Measurements from ENCODE around the gene PACS2. TPM values are rescaled to one million over a fixed set of nuclear protein-coding genes. Genes with fewer than 3 reads are reported as not detected.

The PACS2 gene
- total RNA-seq, 1 experiment from 2014 or later, result 55.2 TPM

GRCh38 chr14:105378199-105378598 lies 63.7 kb downstream of the PACS2 start:
- no peak for TF ChIP-seq REST (IDR thresholded peaks at IDR 0.05; ENCODE audit: insufficient read depth in 1 of 2, low read depth in 2 of 2, low read length in 1 of 2)
- no peak for ATAC-seq
- Histone ChIP-seq H3K36me3 (ENCODE audit: control insufficient read depth, insufficient read depth, low read length) (no peaks in the 10 kb centered on the region), H3K4me1 (ENCODE audit: control insufficient read depth, insufficient read depth, low read length) (no peaks in the 10 kb centered on the region), H3K4me3 (ENCODE audit: low read depth in 2 of 2, low read length in 2 of 2) (no peak overlapping the region), H3K27ac (ENCODE audit: low read length) (no peak overlapping the region), H3K27me3 (ENCODE audit: control insufficient read depth, insufficient read depth, low read length) (no peaks in the 10 kb centered on the region), H3K9me3 (ENCODE audit: control insufficient read depth, insufficient read depth, low read depth, low read length) (no peaks in the 10 kb centered on the region)
- in situ Hi-C loops (cut with HindIII; ENCODE audit: low pct_unique_long_range_greater_than_20kb, low sequenced_read_pairs) (no loop called here), intact Hi-C loops (cut with micrococcal nuclease; ENCODE audit: unreplicated experiment) (loop anchor here (10.0 kb wide), 1 partner anchor 107 kb away; the partner anchor contains the start of gene CRIP1)
- ChIA-PET POLR2A (no interaction called here), CTCF (no interaction called here)
- BruUV-seq (replicated peaks), result no TSS peak
- DNase-seq (ENCODE audit: low read depth, low spot score), result no peak

GRCh38 chr14:105378873-105379685 lies 64.5 kb downstream of the PACS2 start:
- H3K27ac ChIP-seq (ENCODE audit: low read length), result no peak overlapping the region
- no peaks in the 10 kb centered on the region for H3K4me1 ChIP-seq (ENCODE audit: control insufficient read depth, insufficient read depth, low read length)
- no peaks in the 10 kb centered on the region for H3K27me3 ChIP-seq (ENCODE audit: control insufficient read depth, insufficient read depth, low read length)
- intact Hi-C loops (cut with micrococcal nuclease; ENCODE audit: unreplicated experiment) (loop anchor here (10.0 kb wide), 1 partner anchor 106 kb away; the partner anchor contains the start of gene CRIP1), in situ Hi-C loops (cut with HindIII; ENCODE audit: low pct_unique_long_range_greater_than_20kb, low sequenced_read_pairs) (no loop called here)
- TF ChIP-seq SIN3A (IDR thresholded peaks at IDR 0.05; ENCODE audit: borderline replicate concordance, insufficient read depth, low read depth, low read length) (no peak), POLR2AphosphoS5 (IDR thresholded peaks at IDR 0.05; ENCODE audit: low read depth, low read length) (no peak), TCF7L2 (IDR thresholded peaks at IDR 0.05; ENCODE audit: low read depth, low read length) (no peak), REST (IDR thresholded peaks at IDR 0.05; ENCODE audit: insufficient read depth in 1 of 2, low read depth in 2 of 2, low read length in 1 of 2) (no peak), CTCF (IDR thresholded peaks at IDR 0.05) (no peak)
- no peak overlapping the region for H3K4me3 ChIP-seq (ENCODE audit: low read depth in 2 of 2, low read length in 2 of 2)
- no peak; the same call in 1 of the 2 replicates for ATAC-seq
- no peaks in the 10 kb centered on the region for H3K9me3 ChIP-seq (ENCODE audit: control insufficient read depth, insufficient read depth, low read depth, low read length)
- no peaks in the 10 kb centered on the region for H3K36me3 ChIP-seq (ENCODE audit: control insufficient read depth, insufficient read depth, low read length)
- DNase-seq (ENCODE audit: low read depth, low spot score), result no peak
- ChIA-PET POLR2A (no interaction called here), CTCF (no interaction called here)
- no TSS peak for BruUV-seq (replicated peaks)
